H9 (cell line): ENCODE results near the gene INTS4. TPM values are rescaled to one million over a fixed set of nuclear protein-coding genes. Genes with fewer than 3 reads are reported as not detected.

Experiments
- DNase-seq: peaks from one replicate; pipeline ENCODE4 v3.0.0-alpha.2; 2017
- H2AFZ ChIP-seq: one replicate; pipeline ENCODE4 v1.6.1; 2013; ENCODE audit warnings: mild to moderate bottlenecking, low read length, control low read depth, moderate library complexity
- H2AK5ac ChIP-seq: 2 replicates; pipeline ENCODE4 v1.6.1; 2013; ENCODE audit warnings: low read length, control low read depth, mixed read lengths; ENCODE audit not compliant: insufficient read length
- H2BK120ac ChIP-seq: one replicate; pipeline ENCODE4 v1.6.1; 2013; ENCODE audit warnings: low read depth, mild to moderate bottlenecking, low read length, control low read depth, inconsistent platforms; ENCODE audit not compliant: poor library complexity, severe bottlenecking
- H2BK12ac ChIP-seq: 2 replicates; pipeline ENCODE4 v1.6.1; 2013; ENCODE audit warnings: low read length, control low read depth, mixed read lengths, low read depth; ENCODE audit not compliant: insufficient read length
- H2BK15ac ChIP-seq: 2 replicates; pipeline ENCODE4 v1.6.1; 2013; ENCODE audit warnings: low read depth, low read length, control low read depth
- H2BK20ac ChIP-seq: one replicate; pipeline ENCODE4 v1.6.1; 2013; ENCODE audit warnings: low read depth, mild to moderate bottlenecking, low read length, control low read depth, inconsistent platforms; ENCODE audit not compliant: poor library complexity, severe bottlenecking
- H2BK5ac ChIP-seq: 2 replicates; pipeline ENCODE4 v1.6.1; 2013; ENCODE audit warnings: low read length, control low read depth, mixed read lengths; ENCODE audit not compliant: insufficient read length
- H3K14ac ChIP-seq: 2 replicates; pipeline ENCODE4 v1.6.1; 2013; ENCODE audit warnings: low read length, control low read depth; ENCODE audit not compliant: insufficient read depth
- H3K18ac ChIP-seq: 2 replicates; pipeline ENCODE4 v1.6.1; 2013; ENCODE audit warnings: low read depth, mild to moderate bottlenecking, mixed read lengths, low read length, control low read depth; ENCODE audit not compliant: insufficient read length
- H3K23ac ChIP-seq: 2 replicates; pipeline ENCODE4 v1.6.1; 2013; ENCODE audit warnings: low read length, control low read depth, mixed read lengths, low read depth; ENCODE audit not compliant: insufficient read length
- H3K23me2 ChIP-seq: 2 replicates; pipeline ENCODE4 v1.6.1; 2013; ENCODE audit warnings: low read depth, mild to moderate bottlenecking, mixed read lengths, low read length, control low read depth; ENCODE audit not compliant: insufficient read length, poor library complexity, severe bottlenecking
- H3K27ac ChIP-seq: 2 replicates; pipeline ENCODE4 v1.5.1; 2013; ENCODE audit warnings: low read length, control low read depth, mixed read lengths, low read depth; ENCODE audit not compliant: insufficient read length
- H3K27me3 ChIP-seq: 2 replicates; pipeline ENCODE4 v1.6.1; 2013; ENCODE audit warnings: low read length, control low read depth, inconsistent platforms; ENCODE audit not compliant: insufficient read depth
- H3K4ac ChIP-seq: 2 replicates; pipeline ENCODE4 v1.6.1; 2013; ENCODE audit warnings: low read depth, mild to moderate bottlenecking, control low read depth, inconsistent platforms, low read length, moderate library complexity
- H3K4me1 ChIP-seq: 2 replicates; pipeline ENCODE4 v1.6.1; 2013; ENCODE audit warnings: low read length, control low read depth, inconsistent platforms; ENCODE audit not compliant: insufficient read depth
- H3K4me2 ChIP-seq: 2 replicates; pipeline ENCODE4 v1.6.1; 2013; ENCODE audit warnings: low read length, control low read depth, mixed read lengths; ENCODE audit not compliant: insufficient read length, insufficient read depth
- H3K56ac ChIP-seq: 2 replicates; pipeline ENCODE4 v1.6.1; 2013; ENCODE audit warnings: low read depth, mild to moderate bottlenecking, mixed read lengths, low read length, control low read depth; ENCODE audit not compliant: insufficient read length
- H3K79me1 ChIP-seq: 2 replicates; pipeline ENCODE4 v1.6.1; 2013; ENCODE audit warnings: low read depth, mild to moderate bottlenecking, moderate library complexity, low read length, control low read depth, inconsistent platforms; ENCODE audit not compliant: insufficient read depth, poor library complexity, severe bottlenecking
- H3K79me2 ChIP-seq: 2 replicates; pipeline ENCODE4 v1.6.1; 2013; ENCODE audit warnings: low read length, control low read depth, inconsistent platforms; ENCODE audit not compliant: insufficient read depth
- H3K9ac ChIP-seq: 2 replicates; pipeline ENCODE4 v1.6.1; 2013; ENCODE audit warnings: low read length, control low read depth, mixed read lengths; ENCODE audit not compliant: insufficient read length; ENCODE audit errors: extremely low read depth
- H3K9me3 ChIP-seq: one replicate; pipeline ENCODE4 v1.6.1; 2013; ENCODE audit warnings: low read depth, low read length, inconsistent platforms; ENCODE audit not compliant: control insufficient read depth
- H3T11ph ChIP-seq: one replicate; pipeline ENCODE4 v1.6.1; 2013; ENCODE audit warnings: mild to moderate bottlenecking, low read length, control low read depth, inconsistent platforms
- H4K20me1 ChIP-seq: one replicate; pipeline ENCODE4 v1.6.1; 2013; ENCODE audit not compliant: control insufficient read depth, insufficient read length, insufficient read depth
- H4K5ac ChIP-seq: 2 replicates; pipeline ENCODE4 v1.6.1; 2013; ENCODE audit warnings: low read depth, mild to moderate bottlenecking, mixed read lengths, low read length, control low read depth; ENCODE audit not compliant: insufficient read length
- H4K8ac ChIP-seq: replicated peaks from 2 replicates; pipeline ENCODE4 v1.6.1; 2013; ENCODE audit warnings: low read length, control low read depth, mixed read lengths, low read depth; ENCODE audit not compliant: insufficient read length
- H4K91ac ChIP-seq: 2 replicates; pipeline ENCODE4 v1.6.1; 2013; ENCODE audit warnings: low read depth, mild to moderate bottlenecking, moderate library complexity, mixed read lengths, low read length, control low read depth; ENCODE audit not compliant: insufficient read length
- H3K27ac Mint-ChIP-seq, 3 experiments: 2 replicates in 2 of 3; 3 replicates in 1 of 3; pipeline ENCODE4 v1.8.0; 2020 to 2021; ENCODE audit warnings: mixed read lengths in 3 of 3, mild to moderate bottlenecking in 1 of 3, moderate library complexity in 1 of 3
- H3K27me3 Mint-ChIP-seq: 2 replicates; pipeline ENCODE4 v1.8.0; 2021; ENCODE audit warnings: low read depth, mild to moderate bottlenecking, moderate library complexity, mixed read lengths
- H3K36me3 Mint-ChIP-seq, 3 experiments: 2 replicates in 2 of 3; 3 replicates in 1 of 3; pipeline ENCODE4 v1.8.0; 2020 to 2021; ENCODE audit warnings: low read depth in 3 of 3, mixed read lengths in 3 of 3; ENCODE audit not compliant: insufficient read depth in 1 of 3
- H3K4me1 Mint-ChIP-seq, 2 experiments: 2 replicates each; pipeline ENCODE4 v1.8.0; 2020; ENCODE audit warnings: mixed read lengths in 2 of 2
- H3K4me3 Mint-ChIP-seq, 2 experiments: 2 replicates in 1 of 2; 3 replicates in 1 of 2; pipeline ENCODE4 v1.8.0; 2020 to 2021; ENCODE audit warnings: mild to moderate bottlenecking in 2 of 2, mixed read lengths in 2 of 2, moderate library complexity in 1 of 2
- H3K9me3 Mint-ChIP-seq, 2 experiments: 2 replicates in 1 of 2; 3 replicates in 1 of 2; pipeline ENCODE4 v1.8.0; 2020; ENCODE audit warnings: mild to moderate bottlenecking in 2 of 2, mixed read lengths in 2 of 2, moderate library complexity in 1 of 2
- CTCF ChIP-seq: fragments of 200-600 bp; sonication (generic); conservative IDR thresholded peaks from 3 replicates; pipeline ENCODE4 v1.8.0; 2021; ENCODE audit warnings: antibody characterized with exemption, mild to moderate bottlenecking
- WGBS: extraction: QIAGEN DNeasy Blood & Tissue Kit; methylation state at CpG from one replicate; pipeline ENCODE4 v1.1.7; 2013; ENCODE audit warnings: missing lambda C conversion rate, low lambda C conversion rate, mixed read lengths; ENCODE audit not compliant: insufficient read length; ENCODE audit errors: extremely low coverage; 5-methylcytosine and 5-hydroxymethylcytosine counted together
- total RNA-seq: library from RNA; stranded (reverse); gene quantifications from 2 replicates; pipeline ENCODE4 v1.2.1, GENCODE V29; 2021

Gene INTS4
- total RNA-seq, 1 experiment from 2014 or later, result 38.6 TPM

- Histone ChIP-seq H3K9ac (no peak overlapping the region), H2BK120ac (no peak overlapping the region), H3K23me2 (peaks cover 2% of the 10 kb centered on the region), H3K79me1 (no peaks in the 10 kb centered on the region), H4K8ac (no peak overlapping the region), H2BK20ac (no peak overlapping the region), H2BK5ac (no peak overlapping the region), H2AK5ac (no peak overlapping the region), H3K4me2 (no peak overlapping the region), H4K5ac (no peak overlapping the region), H3K14ac (no peak overlapping the region), H3K23ac (no peak overlapping the region), H3K56ac (no peak overlapping the region), H4K91ac (no peak overlapping the region), H2BK12ac (no peak overlapping the region), H4K20me1 (no peaks in the 10 kb centered on the region), H3K18ac (no peak overlapping the region), H3K9me3 (no peaks in the 10 kb centered on the region), H3K27me3 (no peaks in the 10 kb centered on the region), H3K27ac (no peak overlapping the region), H3K4me1 (no peaks in the 10 kb centered on the region), H3K79me2 (no peaks in the 10 kb centered on the region), H2BK15ac (no peak overlapping the region), H2AFZ (no peak overlapping the region), H3K4ac (no peak overlapping the region), H3T11ph (no peak overlapping the region)
- H3K27ac Mint-ChIP-seq, result 0 out of 7 replicates have a peak overlapping the region, but pooled peaks of 1 of the 3 experiments have one; percentile 20
- no peak overlapping the region for H3K4me3 Mint-ChIP-seq
- no CpG with 5 or more reads among the region's 15 CpGs for WGBS
- peak; percentile 53 for DNase-seq
- H3K4me1 Mint-ChIP-seq, result peaks cover 19 to 23% of the 10 kb centered on the region in 2 experiments
- no peaks in the 10 kb centered on the region; a peak in 1 of 7 replicates for H3K36me3 Mint-ChIP-seq
- H3K9me3 Mint-ChIP-seq, result no peaks in the 10 kb centered on the region; a peak in 1 of 5 replicates
- peaks cover 5% of the 10 kb centered on the region for H3K27me3 Mint-ChIP-seq
- TF ChIP-seq CTCF, result peak; percentile 29; the same call in 2 of the 3 replicates
Observed at GRCh38 chr11:78040691-78041379, 46.4 kb upstream of the INTS4 start.
